Measurements from ENCODE around the gene SHBG. TPM values are rescaled to one million over a fixed set of nuclear protein-coding genes. Genes with fewer than 3 reads are reported as not detected.

SHBG gene
- total and polyA plus RNA-seq, 2 experiments from 2014 or later = 0.38 to 0.48 TPM

DNA sequence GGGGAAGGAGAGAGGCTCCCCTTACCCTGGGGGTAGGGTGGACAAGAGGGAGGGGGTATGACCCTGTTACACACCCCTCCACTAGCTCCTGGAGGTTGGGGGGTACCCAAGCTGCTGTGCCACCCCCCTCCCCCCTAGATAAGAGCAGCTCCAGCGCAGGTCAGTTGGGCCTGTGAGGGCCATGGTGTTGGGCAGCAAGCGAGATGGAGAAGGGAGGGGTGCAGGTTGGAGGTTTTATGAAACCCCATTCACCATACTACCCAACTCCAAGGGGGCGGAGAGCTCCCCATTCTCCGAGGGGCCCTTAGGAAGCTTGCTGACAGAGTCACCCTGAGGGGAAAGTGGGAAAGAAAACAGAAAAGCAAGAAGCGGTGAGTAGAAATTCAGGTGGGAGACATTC is 38.3 kb upstream of the SHBG start (continued):
- TF ChIP-seq ETS1 (IDR thresholded peaks at IDR 0.05) (no peak), EZH2phosphoT487 (IDR thresholded peaks at IDR 0.05; ENCODE audit: unreplicated experiment) (no peak)

DNA sequence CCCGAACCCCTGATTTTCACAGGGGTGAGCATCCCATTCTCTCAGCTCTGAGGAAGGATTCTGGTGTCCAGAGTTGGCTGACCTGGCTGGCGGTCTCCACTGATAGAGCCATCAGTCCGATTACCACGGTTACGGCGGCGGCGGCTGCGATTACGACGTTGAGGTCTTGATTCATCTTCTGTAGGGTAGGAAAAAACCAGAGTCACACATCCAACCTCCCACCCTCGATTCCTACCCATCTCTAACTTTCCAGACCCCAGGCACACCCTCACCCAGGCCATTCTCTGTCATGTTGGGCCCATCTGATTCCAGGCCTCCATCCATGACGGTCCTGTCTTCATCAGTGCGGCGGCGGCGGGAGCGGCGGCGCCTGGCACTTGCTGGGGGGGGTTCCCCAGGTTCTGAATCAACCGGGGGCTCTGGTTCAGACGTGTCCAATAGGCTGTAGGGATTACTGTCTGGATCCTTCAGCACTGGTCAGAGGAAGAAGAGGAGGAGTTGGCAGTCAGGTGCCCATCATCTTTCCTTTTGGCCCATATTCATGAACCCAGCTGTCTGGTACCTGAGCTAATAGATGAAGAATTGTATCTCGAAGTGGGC is 37.4 kb upstream of the SHBG start:
- peaks cover 29% of the 10 kb centered on the region for H3K4me1 Mint-ChIP-seq

More for the DNA sequence above, 37.4 kb upstream of the SHBG start:
- DNase-seq (ENCODE audit: low spot score) (no peak), ATAC-seq (no peak)
- peaks cover 32% of the 10 kb centered on the region for H3K36me3 ChIP-seq (ENCODE audit: insufficient read depth)
- H3K79me2 ChIP-seq (replicated peaks; ENCODE audit: insufficient read depth) = no peaks in the 10 kb centered on the region
- Mint-ChIP-seq H3K27ac (no peak overlapping the region), H3K9me3 (no peaks in the 10 kb centered on the region), H3K36me3 (ENCODE audit: low read depth) (peaks cover 68% of the 10 kb centered on the region), H3K27me3 (ENCODE audit: insufficient read depth, low read depth, poor library complexity) (peaks cover 15% of the 10 kb centered on the region), H3K4me3 (no peak overlapping the region)
- TF ChIP-seq STAT1 (IDR thresholded peaks at IDR 0.05; ENCODE audit: unreplicated experiment) = no peak
- no peak for TF ChIP-seq EZH2phosphoT487 (IDR thresholded peaks at IDR 0.05; ENCODE audit: unreplicated experiment)
- no peak for TF ChIP-seq ETS1 (IDR thresholded peaks at IDR 0.05)
- TF ChIP-seq CREB1 (CRISPR knock-in tag; IDR thresholded peaks at IDR 0.05; ENCODE audit: low read depth) = no peak
- no peak for TF ChIP-seq ZNF462 (CRISPR knock-in tag; IDR thresholded peaks at IDR 0.05)
- H3F3A ChIP-seq (replicated peaks; ENCODE audit: low read depth) = peaks cover 32% of the 10 kb centered on the region
- H3K4me1 ChIP-seq (ENCODE audit: insufficient read depth) = peaks cover 14% of the 10 kb centered on the region
- 0 out of 2 replicates have a peak overlapping the region, but pooled peaks have one; percentile 97 for H3K27ac ChIP-seq (ENCODE audit: low read depth)
- no peak overlapping the region for H2AFZ ChIP-seq
- no peaks in the 10 kb centered on the region for H3K27me3 ChIP-seq (ENCODE audit: insufficient read depth)
- no peak overlapping the region for H3K4me3 ChIP-seq
- no peaks in the 10 kb centered on the region; the same call in 1 of the 2 replicates for H4K20me1 ChIP-seq (replicated peaks; ENCODE audit: insufficient read depth)
- no peaks in the 10 kb centered on the region for H3K9me2 ChIP-seq (ENCODE audit: insufficient read depth)
- H3K4me2 ChIP-seq = no peak overlapping the region

All from GM23338 (cell line).